ENCODE measurements around the gene PCDHGB1. TPM values are rescaled to one million over a fixed set of nuclear protein-coding genes. Genes with fewer than 3 reads are reported as not detected.
A peak's percentile ranks its signal among the peaks of the same experiment; 100 is the strongest.

The PCDHGB1 gene
- total RNA-seq (2013) = not detected
- polyA plus RNA-seq = not detected
- not detected in 2 replicates for polyA minus RNA-seq
- 0 to 0.27 (median 0.03) reads per million in 11 experiments for total RNA-seq

GRCh38 chr5:141349917-141350619, at the start of gene PCDHGB1:
PCDHGB1 (plus strand) TSS chr5:141350099; CDS start chr5:141350261, 162 bp downstream.
- H3K9ac ChIP-seq (ENCODE audit: insufficient read depth, low read length, poor library complexity, severe bottlenecking) = no peak within 1 kb of the TSS
- no peak within 1 kb of the TSS for H2AFZ ChIP-seq (ENCODE audit: insufficient read depth, low read depth, low read length, poor library complexity, severe bottlenecking)
- Mint-ChIP-seq H3K4me1 (no peaks in the 10 kb centered on the region), H3K27me3 (ENCODE audit: low read depth in 3 of 3) (peaks cover 32 to 58% (median 51%) of the 10 kb centered on the region in 3 donors), H3K36me3 (peaks cover 9 to 11% of the 10 kb centered on the region in 2 donors), H3K4me3 (peak within 1 kb of the TSS in 1 of 2 donors; percentile 71), H3K9me3 (peaks cover 37 to 76% (median 67%) of the 10 kb centered on the region in 7 donors), H3K27ac (no peak within 1 kb of the TSS)
- H4K20me1 ChIP-seq (ENCODE audit: insufficient read depth, low read length) = no peaks in the 10 kb centered on the region
- no peak within 1 kb of the TSS for H3K4me2 ChIP-seq (replicated peaks; ENCODE audit: extremely low read depth, low read length, poor library complexity, severe bottlenecking)
- no peaks in the 10 kb centered on the region for H3K4me1 ChIP-seq (ENCODE audit: control insufficient read depth in 1 of 2, insufficient read depth in 2 of 2, low read length in 2 of 2)
- intact Hi-C loops (cut with micrococcal nuclease) = no loop called here
- peaks cover 45 to 80% of the 10 kb centered on the region in 2 donors for H3K9me3 ChIP-seq (replicated peaks in 1 of 2; ENCODE audit: control insufficient read depth in 1 of 2, insufficient read depth in 1 of 2, low read length in 2 of 2)
- 22% methylated on average over 28 of the region's 29 CpGs for WGBS (ENCODE audit: insufficient coverage)
- TF ChIP-seq CTCF (IDR thresholded peaks at IDR 0.05) = peak; percentile 16
- no peaks in the 10 kb centered on the region for H3K36me3 ChIP-seq (replicated peaks in 1 of 2; ENCODE audit: control insufficient read depth in 1 of 2, insufficient read depth in 2 of 2, low read length in 2 of 2)
- H3K27me3 ChIP-seq (ENCODE audit: control insufficient read depth in 2 of 2, insufficient read depth in 2 of 2, low read length in 2 of 2) = peaks cover 22 to 60% of the 10 kb centered on the region in 2 donors
- DNase-seq = no peak
- no peak within 1 kb of the TSS for H3K4me3 ChIP-seq (replicated peaks in 1 of 3; ENCODE audit: low read depth in 2 of 3, low read length in 3 of 3)
- H3K79me2 ChIP-seq (ENCODE audit: insufficient read depth, low read length) = no peaks in the 10 kb centered on the region
- H3K27ac ChIP-seq (ENCODE audit: low read depth in 1 of 2, low read length in 2 of 2) = no peak within 1 kb of the TSS

GRCh38 chr5:141303756-141304155, 46.1 kb upstream of the PCDHGB1 start, which contains the start of gene SLC25A2:
SLC25A2 (minus strand) TSS chr5:141304049; CDS start chr5:141303865, 184 bp downstream.
- no peaks in the 10 kb centered on the region for H3K27me3 Mint-ChIP-seq (ENCODE audit: low read depth in 3 of 3)
- peaks cover 44 to 88% (median 78%) of the 10 kb centered on the region in 7 donors for H3K9me3 Mint-ChIP-seq
- Histone ChIP-seq H2AFZ (ENCODE audit: insufficient read depth, low read depth, low read length, poor library complexity, severe bottlenecking) (no peak within 1 kb of the TSS), H3K27ac (ENCODE audit: low read depth in 1 of 2, low read length in 2 of 2) (no peak within 1 kb of the TSS), H3K9ac (ENCODE audit: insufficient read depth, low read length, poor library complexity, severe bottlenecking) (no peak within 1 kb of the TSS), H3K36me3 (replicated peaks in 1 of 2; ENCODE audit: control insufficient read depth in 1 of 2, insufficient read depth in 2 of 2, low read length in 2 of 2) (no peaks in the 10 kb centered on the region), H3K4me3 (replicated peaks in 1 of 3; ENCODE audit: low read depth in 2 of 3, low read length in 3 of 3) (peak within 1 kb of the TSS in 1 of 3 experiments; percentile 21), H3K9me3 (replicated peaks in 1 of 2; ENCODE audit: control insufficient read depth in 1 of 2, insufficient read depth in 1 of 2, low read length in 2 of 2) (peaks cover 79 to 95% of the 10 kb centered on the region in 2 donors), H3K27me3 (ENCODE audit: control insufficient read depth in 2 of 2, insufficient read depth in 2 of 2, low read length in 2 of 2) (no peaks in the 10 kb centered on the region), H3K4me1 (ENCODE audit: control insufficient read depth in 1 of 2, insufficient read depth in 2 of 2, low read length in 2 of 2) (no peaks in the 10 kb centered on the region), H4K20me1 (ENCODE audit: insufficient read depth, low read length) (no peaks in the 10 kb centered on the region), H3K4me2 (replicated peaks; ENCODE audit: extremely low read depth, low read length, poor library complexity, severe bottlenecking) (no peak within 1 kb of the TSS), H3K79me2 (ENCODE audit: insufficient read depth, low read length) (no peaks in the 10 kb centered on the region)
- H3K4me1 Mint-ChIP-seq = no peaks in the 10 kb centered on the region
- TF ChIP-seq CTCF (IDR thresholded peaks at IDR 0.05) = no peak
- no peaks in the 10 kb centered on the region for H3K36me3 Mint-ChIP-seq
- intact Hi-C loops (cut with micrococcal nuclease) = no loop called here
- 67% methylated on average over 36 of the region's 36 CpGs for WGBS (ENCODE audit: insufficient coverage)
- no peak within 1 kb of the TSS for H3K4me3 Mint-ChIP-seq
- no peak within 1 kb of the TSS for H3K27ac Mint-ChIP-seq
- DNase-seq = no peak
